HG02642 (cell line): ENCODE results near the gene KCNC4.

ENCODE experiments used
- ATAC-seq: cut with Tn5 transposase; IDR thresholded peaks from one replicate; pipeline ENCODE4 v1.9.1; 2021; ENCODE audit warnings: mild to moderate bottlenecking; ENCODE audit not compliant: unreplicated experiment, poor library complexity

KCNC4 gene

DNA sequence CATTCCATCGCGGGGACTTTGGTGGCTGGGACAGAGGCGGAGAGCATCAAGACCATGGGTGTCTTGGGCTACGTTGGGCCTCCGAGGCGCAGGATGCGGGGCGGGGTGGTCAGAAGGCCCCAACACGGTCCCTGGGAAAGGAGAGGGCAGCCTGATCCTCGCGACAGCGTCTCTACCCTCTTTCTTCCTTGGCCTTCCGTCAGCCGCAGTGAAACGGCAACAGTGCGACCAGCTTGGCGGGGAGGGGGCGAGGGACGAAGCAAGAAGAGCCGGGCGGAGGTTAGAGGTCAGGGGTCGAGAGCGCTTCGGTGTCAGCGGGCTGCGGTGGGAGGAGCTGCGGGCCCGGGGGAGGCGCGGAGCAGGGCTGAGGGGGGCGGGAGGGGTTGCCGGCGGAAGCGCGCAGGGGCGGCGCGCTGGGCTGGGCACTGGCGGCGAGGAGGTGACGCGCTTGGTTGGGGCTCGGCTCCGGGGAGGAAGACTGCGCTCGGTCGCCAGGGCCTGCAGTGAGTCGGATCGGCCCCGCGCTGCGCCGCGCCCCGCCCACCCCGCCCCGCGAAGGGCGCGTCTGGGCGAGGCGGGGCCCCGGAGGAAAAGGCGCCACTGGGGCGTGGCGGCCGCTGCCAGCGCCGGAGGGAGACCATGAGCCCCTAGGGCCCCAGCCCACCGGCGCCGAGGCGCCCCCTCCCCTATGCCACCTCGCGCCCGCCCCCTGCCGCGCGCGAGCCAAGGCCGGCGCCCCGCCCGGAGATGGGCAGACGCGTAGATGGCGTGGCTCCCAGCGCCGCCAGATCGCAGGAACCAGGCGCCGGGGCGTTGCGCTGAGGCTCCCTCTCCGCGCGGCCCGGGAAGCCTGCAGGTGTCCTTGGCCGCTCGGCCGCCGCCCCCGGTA is at the start of gene KCNC4:
KCNC4 (plus strand) TSS at position 600 of the 889 bp plus-strand sequence. CDS start 1,186 bp downstream, outside the sequence.
- ATAC-seq, result peak; percentile 84

DNA sequence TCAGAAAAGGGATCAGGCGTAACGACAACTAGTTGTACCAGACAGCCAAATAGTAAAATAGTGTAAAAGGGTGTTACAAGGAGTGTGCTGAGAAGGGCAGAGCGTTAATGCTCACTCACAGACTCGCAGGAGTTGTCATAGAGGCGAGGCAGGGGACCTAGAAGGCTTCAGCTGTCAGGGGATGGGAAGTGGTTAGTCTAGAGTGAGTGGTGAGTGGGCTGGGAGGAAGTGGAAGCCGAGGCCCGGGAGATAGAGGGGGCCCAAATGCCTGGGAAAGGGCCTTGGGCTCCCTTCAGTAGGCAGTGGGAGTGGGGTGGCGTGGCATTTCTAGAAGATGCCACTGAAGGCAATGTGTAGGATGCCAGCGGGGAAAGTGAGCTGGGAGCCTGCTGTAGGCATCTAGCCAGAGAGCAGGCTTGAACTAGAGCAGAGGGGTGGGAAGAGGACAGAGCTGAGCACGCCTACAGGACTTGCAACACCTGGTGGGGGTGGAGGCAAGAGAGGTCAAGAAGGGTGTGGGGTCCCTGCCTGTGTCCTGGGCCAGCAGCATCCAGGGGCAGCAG is 49.5 kb upstream of the KCNC4 start:
- no peak for ATAC-seq

DNA sequence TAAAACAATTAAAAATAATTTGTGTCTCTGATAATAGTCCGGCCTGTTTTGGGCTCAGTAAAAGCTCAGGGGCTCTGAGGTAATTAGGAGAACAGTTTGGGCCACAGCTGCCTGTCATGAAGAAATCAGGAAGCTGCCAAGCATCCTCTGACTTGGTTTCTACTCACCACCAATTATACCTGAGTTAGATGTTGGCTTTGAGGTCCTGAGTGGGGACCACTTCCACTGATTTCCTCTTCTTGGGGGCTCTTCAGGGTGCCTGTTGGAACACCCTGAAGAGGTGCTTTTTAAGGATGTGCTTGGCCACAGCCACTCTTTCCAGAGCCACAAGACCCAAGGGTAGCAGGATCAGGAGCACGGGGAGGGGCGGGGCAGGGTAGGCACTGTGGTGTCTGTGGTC is 48.9 kb upstream of the KCNC4 start:
- no peak for ATAC-seq

DNA sequence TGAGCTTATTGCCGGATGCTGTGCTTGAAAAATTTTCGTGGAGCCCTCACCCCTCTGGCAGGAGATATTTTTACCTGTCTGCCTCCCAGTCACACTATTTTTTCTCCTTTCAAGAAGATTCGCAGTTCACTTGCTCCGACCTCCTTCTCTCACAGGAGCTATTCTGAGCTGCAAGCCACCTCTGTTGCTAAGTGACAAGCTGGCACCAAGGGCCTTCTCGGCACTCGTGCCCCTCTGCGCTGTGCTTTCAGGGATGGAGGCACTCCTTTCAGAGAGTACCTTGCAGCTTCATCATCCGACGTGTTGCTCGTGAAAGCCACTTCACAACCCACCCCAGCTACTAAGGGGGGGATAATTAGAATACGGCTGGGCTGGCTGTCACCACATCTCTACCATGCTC is 48.3 kb upstream of the KCNC4 start:
- no peak for ATAC-seq

DNA sequence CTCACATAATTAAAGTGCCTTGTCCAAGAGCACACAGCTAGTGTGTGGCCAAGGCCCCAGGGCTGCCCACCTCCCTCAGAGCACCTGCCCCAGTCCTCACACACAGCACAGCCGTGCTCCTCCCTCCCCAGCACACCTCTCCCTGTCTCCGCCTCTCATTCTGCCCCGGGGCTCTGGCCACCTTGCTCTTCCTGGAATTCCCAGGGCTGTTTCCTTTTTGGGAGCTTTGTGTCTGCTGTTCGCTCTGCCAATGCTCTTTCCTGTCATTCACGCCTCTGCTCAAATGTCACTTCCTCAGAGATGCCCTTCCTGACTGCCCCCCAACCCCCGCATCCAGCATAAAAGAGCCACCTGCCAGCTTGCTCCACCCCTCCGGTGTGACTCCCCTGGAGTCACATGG is 46.5 kb upstream of the KCNC4 start:
- ATAC-seq, result no peak

DNA sequence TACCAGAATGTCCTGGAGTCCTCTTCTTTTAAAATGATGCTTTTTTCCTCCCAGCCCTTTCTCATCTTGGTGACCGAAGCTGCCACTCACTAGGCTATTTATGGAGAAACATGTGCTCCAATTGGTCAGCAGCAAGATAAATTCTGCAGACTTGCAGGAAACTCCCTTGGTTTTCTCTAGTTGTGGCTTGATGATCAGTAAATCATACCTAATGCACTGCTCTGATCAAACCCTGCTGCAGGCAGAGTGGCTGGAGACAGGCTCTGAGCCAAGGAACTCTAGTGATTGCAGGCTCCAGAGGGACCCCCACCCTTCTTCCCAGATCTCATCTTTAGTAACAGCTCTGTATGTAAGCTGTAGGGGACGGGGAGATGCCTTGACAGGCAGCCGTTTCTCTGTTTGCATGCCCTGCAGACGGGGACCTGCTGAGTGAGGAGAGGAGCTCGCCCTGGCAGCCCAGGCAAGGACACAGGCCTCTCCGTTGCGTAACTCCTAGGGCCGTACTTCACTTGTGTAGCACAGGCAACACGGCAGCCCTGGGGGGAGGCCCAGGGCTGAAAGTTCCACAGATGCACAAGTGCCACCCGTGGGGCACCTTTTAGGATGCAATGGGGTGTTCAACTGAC is 45.3 kb upstream of the KCNC4 start:
- no peak for ATAC-seq

DNA sequence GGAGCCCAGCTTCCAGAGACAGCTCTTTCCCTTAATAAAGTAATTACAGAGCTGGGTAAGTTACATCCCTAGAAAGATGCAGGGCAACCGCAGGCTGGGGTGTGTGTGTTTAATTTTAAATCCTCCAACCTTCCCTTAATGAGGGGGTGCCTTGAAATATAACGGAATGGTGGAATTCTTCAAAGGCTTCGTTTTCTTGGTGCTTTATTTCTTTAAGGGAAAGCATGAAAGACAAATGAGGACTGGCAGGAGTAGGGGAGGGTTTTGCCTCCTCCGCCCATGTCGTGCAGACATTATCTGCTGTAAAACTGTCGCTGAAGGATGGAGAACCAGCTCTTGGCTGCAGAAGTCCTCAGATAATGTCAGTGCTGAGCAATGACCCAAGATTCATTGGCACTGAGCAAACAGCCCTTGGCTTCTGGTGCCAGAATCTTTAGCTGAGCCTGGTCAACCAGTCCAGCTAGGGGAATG is 44.3 kb upstream of the KCNC4 start:
- ATAC-seq, result no peak

DNA sequence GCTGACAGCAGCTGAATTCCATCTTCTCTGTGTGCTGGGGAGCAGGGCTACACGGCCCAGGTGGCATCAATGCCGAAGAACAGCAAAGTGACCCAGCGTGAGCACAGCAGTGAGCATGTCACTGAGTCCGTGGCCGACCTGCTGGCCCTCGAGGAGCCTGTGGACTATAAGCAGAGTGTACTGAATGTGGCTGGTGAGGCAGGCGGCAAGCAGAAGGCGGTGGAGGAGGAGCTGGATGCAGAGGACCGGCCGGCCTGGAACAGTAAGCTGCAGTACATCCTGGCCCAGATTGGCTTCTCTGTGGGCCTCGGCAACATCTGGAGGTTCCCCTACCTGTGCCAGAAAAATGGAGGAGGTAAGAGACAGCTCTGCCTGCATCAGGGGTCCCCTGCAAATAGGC is 43.3 kb upstream of the KCNC4 start:
- no peak for ATAC-seq

DNA sequence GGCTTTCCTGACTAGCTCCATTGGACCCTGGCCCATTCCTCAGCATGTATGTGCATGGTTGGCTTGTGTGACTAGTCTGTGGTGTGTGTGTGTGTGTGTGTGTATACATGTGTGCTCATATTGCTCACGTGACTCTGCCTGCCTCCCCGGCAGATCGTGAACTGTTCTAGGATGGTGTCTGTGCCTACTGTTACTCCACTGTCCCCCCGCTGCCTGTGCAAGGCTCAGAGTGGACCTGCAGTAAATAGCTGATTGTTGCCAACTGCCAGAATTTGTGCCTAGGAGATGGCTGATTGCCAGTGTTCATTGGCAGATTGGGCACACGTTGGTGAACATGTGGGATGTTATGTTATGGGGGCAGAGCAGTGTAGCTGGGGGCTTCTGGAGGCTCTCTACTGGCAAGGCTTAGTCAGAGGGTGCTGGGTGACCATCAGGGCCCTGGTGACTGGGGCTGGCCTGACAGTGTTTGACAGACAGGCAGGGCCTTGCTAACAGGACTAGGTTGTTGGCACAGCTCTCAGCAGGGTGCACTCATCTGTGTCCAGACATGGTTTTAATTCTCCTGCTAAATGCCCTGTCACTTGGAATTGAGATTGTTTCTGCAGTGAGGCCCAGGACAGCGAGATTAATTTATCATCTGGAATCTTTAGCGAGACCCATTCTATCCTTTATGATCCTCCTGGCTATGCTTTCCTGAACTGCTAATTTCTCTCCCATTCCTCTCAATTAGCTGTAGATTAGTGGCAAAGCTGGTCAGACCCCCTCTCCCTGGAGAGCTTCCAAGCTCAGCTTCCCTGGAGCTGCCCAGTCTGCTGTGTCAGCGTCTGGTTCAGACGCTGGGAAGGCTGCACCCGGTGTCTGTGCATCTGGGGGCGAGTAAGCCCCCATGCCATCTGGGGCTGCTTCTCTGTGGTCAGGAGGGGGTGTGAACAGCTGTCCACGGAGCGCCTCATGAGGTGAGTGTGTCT is 39.1 kb upstream of the KCNC4 start:
- ATAC-seq, result no peak

DNA sequence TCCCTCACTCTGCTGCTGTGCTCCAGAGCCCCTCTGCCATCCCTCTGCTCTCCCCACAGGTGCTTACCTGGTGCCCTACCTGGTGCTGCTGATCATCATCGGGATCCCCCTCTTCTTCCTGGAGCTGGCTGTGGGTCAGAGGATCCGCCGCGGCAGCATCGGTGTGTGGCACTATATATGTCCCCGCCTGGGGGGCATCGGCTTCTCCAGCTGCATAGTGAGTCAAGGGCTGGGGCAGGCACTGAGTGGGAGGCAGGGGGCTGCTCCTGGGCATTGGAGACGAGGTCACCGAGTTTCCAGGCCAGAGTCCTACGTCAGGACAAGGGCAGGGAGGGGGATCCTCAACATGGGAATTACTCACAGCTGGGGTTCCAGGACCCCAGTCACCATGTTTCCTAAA is 38.1 kb upstream of the KCNC4 start:
- ATAC-seq, result no peak

DNA sequence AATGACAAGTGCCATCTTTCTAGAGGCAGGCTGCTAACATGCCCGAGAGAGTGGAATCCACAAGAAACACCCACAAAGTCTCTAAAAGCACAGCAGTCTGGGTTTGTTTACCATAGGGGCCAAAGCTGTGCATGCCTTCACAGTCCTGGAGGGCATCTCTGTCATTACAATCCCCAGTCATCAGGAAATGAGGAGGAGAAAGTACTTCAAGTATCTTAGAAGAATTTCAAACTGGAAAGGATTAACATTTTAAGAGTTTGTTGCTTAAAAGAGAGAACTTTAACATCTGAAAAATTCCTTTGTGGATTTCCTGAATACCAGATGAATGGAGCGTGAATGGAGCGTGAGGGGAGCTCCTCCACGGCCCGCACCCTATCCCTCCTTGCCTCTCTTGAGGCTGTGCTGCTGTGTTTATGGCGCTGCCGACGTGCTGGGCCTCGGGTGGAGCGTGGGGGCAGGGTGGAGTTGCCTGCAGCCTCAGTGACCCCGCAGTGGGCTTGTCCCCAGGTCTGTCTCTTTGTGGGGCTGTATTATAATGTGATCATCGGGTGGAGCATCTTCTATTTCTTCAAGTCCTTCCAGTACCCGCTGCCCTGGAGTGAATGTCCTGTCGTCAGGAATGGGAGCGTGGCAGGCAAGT is 36.5 kb upstream of the KCNC4 start:
- no peak for ATAC-seq

DNA sequence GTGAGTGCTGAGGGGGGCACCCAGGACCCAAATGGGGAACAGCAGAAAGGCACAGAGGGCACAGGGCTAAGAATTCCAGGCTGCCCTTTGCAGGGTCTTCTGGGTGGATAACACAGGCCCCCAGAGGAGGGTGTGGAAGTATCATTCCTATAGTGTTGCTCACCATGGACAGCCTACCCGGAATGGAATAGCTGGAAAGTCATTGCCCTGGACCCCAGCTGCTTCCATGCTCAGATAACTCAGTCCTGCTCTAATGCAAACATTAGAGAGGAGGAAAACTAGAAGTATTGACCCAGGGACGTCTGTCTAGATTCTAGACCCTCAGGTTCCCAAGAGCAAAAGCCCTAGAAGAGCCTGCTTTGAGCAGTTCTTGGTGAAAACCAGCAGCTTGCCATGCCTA is 35.2 kb upstream of the KCNC4 start:
- no peak for ATAC-seq

DNA sequence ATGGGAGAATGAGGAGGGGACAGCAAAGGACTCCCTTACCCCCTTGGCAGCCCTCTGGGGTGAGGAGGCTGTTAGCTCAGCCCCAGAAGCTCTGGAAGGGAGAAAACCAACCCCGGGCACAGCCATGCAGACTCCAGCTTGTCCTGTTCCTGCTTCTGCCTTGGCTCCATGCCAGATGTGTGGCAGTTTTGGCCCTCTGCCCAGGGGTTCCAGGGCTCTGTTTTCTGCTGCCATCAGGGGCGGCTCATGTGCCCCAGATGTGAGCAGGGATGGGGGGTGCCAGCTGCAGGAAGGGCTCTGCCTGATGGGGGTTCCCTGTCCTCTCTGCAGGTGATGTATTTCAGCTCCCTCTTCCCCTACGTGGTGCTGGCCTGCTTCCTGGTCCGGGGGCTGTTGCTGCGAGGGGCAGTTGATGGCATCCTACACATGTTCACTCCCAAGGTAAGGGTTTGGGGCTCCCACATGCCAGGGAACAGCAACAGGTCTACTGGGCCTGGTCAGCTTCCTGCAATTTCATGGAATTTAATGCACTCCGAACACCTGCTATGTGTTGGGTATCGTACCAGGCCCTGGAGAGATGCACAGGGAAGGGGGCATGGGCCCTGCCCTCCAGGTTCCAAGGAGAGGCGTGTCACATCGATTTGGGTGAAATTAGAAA is 33.7 kb upstream of the KCNC4 start:
- no peak for ATAC-seq

DNA sequence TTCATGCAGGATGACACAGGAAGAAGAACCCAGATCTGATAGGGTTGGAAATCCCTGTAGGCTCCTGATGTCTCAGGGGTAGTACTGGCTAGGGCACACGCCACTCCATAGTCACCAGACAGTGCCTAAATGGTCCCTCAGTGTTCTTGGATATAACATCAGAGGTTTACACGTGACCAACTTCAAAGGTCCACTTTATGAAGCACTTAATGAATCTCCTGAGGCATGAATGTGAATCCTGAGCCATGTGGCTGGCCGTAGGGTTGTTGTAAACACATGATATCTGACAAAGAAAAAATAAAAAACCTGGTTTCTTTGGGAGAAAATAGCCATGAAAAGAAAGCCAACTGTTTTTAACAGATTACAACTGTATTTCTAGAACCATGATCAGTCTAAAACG is 32.3 kb upstream of the KCNC4 start:
- no peak for ATAC-seq

DNA sequence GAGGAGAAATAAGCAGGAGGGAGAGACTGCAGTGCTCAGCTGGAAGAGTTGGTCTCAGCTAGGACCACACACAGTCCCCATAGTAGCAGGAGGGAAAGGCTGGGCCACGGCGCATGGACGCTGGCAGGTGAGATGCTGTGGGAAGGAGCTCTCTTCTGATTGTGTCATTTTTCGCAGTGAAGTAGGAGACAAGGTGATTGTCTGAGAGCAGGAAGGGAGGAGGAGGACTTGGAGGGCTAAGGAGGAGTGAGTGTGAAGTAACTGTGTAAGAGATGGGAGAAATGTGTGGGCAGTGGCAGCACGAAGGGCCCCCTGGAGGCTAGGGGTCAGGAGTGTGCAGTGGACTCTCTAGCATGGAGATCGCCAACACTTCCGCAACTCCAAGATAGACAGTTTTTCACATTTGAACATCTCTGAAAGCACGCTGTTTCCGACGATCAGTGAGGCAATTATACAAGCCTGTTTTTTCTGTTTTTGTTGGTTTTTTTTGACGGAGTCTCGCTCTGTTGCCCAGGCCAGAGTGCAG is 26.4 kb upstream of the KCNC4 start:
- ATAC-seq, result no peak

DNA sequence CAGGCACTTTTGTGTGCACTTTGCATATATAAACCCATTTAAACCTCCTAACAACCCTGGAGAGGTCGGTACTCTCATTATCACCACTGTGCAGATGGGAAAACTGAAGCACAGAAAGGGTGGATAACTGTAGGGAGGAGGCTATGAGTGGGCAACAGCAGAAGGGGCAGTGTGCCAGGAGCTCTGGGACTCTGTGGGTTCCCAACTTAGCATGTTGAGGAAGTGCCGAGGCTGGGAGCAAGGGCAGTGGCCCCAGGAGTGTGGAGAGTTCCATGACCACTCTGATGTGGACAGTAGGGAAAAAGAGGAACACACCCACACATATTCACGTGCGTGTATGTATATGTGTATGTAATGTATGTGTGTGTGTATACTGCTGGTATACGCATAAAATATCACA is 25.7 kb upstream of the KCNC4 start:
- no peak for ATAC-seq

DNA sequence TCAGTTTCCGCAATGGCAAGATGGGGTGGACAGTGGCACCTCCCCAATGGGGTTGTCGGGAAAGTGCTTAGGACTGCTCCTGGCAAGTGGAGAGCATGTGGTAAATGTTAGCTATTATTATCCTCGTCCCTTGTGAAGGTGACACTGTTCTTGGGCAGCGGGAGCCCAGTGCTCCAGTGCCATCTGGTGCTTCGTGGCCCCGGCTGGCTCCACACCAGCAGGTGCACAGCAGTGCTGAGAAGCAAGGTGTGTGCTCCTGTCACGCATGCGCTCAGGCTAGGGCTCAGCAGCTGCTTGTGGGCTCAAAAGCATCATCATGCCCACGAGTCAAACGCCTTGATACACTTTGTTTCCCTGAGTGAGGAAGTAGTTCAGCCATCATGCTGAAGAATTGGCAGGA is 24.9 kb upstream of the KCNC4 start:
- no peak for ATAC-seq

DNA sequence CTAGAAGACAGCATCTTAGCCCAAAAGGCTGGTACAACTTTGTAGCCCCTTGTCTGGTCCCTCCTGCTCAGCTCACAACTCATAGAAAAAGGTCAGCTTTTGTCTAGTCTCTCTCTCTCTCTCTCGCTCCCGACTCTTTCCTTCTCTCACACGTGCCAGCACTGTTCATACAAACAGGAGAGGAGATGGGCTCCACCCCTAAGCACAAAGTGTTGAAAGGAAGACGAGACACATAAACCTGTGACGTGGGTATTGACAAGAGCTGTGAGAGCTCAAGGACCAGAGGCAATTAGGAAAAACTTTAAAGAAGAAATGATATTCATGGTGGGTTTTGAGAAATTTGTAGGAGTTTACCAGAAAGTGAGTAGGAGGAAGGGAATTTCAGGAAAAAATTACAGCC is 23.6 kb upstream of the KCNC4 start:
- no peak for ATAC-seq
